Smooth muscle cell (in vitro differentiated cells): Measurements from ENCODE around the gene LZTS3. TPM values are rescaled to one million over a fixed set of nuclear protein-coding genes. Genes with fewer than 3 reads are reported as not detected.

Experiments
- DNase-seq: peaks from one replicate; lab custom pipeline; 2025; ENCODE audit not compliant: unreplicated experiment; lab: John Stamatoyannopoulos, UW
- H2AFZ ChIP-seq: fragments of 200-600 bp; sonication (generic); 2 replicates; pipeline ENCODE4 v1.6.0; 2016; ENCODE audit warnings: antibody characterized with exemption, low read depth, mild to moderate bottlenecking
- H3F3A ChIP-seq: fragments of 200-600 bp; sonication (generic); 2 replicates; pipeline ENCODE4 v1.6.0; 2017; ENCODE audit warnings: antibody characterized with exemption, low read depth
- H3K27ac ChIP-seq: fragments of 200-600 bp; sonication (generic); 2 replicates; pipeline ENCODE4 v1.5.1; 2016; ENCODE audit warnings: low read depth, mild to moderate bottlenecking
- H3K27me3 ChIP-seq: fragments of 200-600 bp; sonication (generic); 2 replicates; pipeline ENCODE4 v1.6.1; 2016; ENCODE audit warnings: low read depth, mild to moderate bottlenecking
- H3K36me3 ChIP-seq: fragments of 200-600 bp; sonication (generic); 2 replicates; pipeline ENCODE4 v1.5.1; 2016; ENCODE audit warnings: low read depth
- H3K4me1 ChIP-seq: fragments of 200-600 bp; sonication (generic); 2 replicates; pipeline ENCODE4 v1.5.1; 2016; ENCODE audit warnings: low read depth
- H3K4me2 ChIP-seq: fragments of 200-600 bp; sonication (generic); 2 replicates; pipeline ENCODE4 v1.6.0; 2016; ENCODE audit warnings: mild to moderate bottlenecking
- H3K4me3 ChIP-seq: fragments of 200-600 bp; sonication (generic); 2 replicates; pipeline ENCODE4 v1.5.1; 2016; ENCODE audit warnings: mild to moderate bottlenecking
- H3K79me2 ChIP-seq: fragments of 200-600 bp; sonication (generic); 2 replicates; pipeline ENCODE4 v1.6.0; 2016; ENCODE audit warnings: low read depth, mild to moderate bottlenecking
- H3K9ac ChIP-seq: fragments of 200-600 bp; sonication (generic); 2 replicates; pipeline ENCODE4 v1.6.0; 2016; ENCODE audit warnings: low read depth
- H3K9me3 ChIP-seq: fragments of 200-600 bp; sonication (generic); replicated peaks from 2 replicates; pipeline ENCODE4 v1.5.1; 2016; ENCODE audit warnings: low read depth
- H4K20me1 ChIP-seq: fragments of 200-600 bp; sonication (generic); 2 replicates; pipeline ENCODE4 v1.6.0; 2016; ENCODE audit warnings: low read depth
- WGBS: methylation state at CpG from one replicate; pipeline ENCODE4 v1.1.7; 2016; ENCODE audit warnings: low lambda C conversion rate; 5-methylcytosine and 5-hydroxymethylcytosine counted together
- polyA plus RNA-seq: library from polyadenylated mRNA; unstranded; fragments of >200 nt; fragmentation: Nextera tagmentation; extraction: Ambion mirVana; gene quantifications from 2 replicates; pipeline ENCODE4 v1.2.1, GENCODE V29; 2016
- total RNA-seq: library from RNA; depleted of rRNA; stranded (reverse); fragments of >200 nt; gene quantifications from 2 replicates; pipeline ENCODE4 v1.2.3, GENCODE V29; 2014
- TF ChIP-seq, protein P1 (sequence below): fragments of 200-600 bp; sonication (generic); IDR thresholded peaks from 2 replicates; pipeline ENCODE4 v1.5.1; 2017; ENCODE audit warnings: borderline replicate concordance, mild to moderate bottlenecking, antibody characterized with exemption; ENCODE audit not compliant: insufficient read depth, poor library complexity, severe bottlenecking

Gene LZTS3
- total and polyA plus RNA-seq, 2 experiments from 2014 or later = 6.1 to 6.9 TPM

DNA sequence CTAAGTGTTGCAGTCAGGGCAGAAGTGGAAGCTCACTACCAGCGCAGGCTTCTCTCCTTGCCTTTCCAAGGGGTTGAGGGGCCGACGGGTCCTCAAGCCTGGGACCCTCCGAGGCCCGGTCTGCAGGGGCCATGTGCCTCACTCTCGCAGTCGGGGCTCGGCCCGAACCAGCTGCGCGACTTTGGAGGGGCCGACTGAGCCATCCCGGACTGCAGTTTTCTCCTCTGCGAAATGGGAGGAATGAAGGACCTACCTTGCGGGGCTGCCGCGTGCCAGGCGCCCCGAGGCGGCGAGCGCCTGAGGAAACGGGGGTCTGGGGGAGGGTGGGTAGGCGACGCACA lies 5.6 kb downstream of the LZTS3 start:
- H3K9me3 ChIP-seq = no peaks in the 10 kb centered on the region
- H3K9ac ChIP-seq = no peak overlapping the region
- H3K36me3 ChIP-seq = no peaks in the 10 kb centered on the region
- H3F3A ChIP-seq = no peaks in the 10 kb centered on the region
- peaks cover 19% of the 10 kb centered on the region for H3K27me3 ChIP-seq
- H3K79me2 ChIP-seq = no peaks in the 10 kb centered on the region
- no peaks in the 10 kb centered on the region for H4K20me1 ChIP-seq
- 63% methylated on average over 16 of the region's 25 CpGs for WGBS
- no peak overlapping the region for H2AFZ ChIP-seq
- DNase-seq = no peak
- TF ChIP-seq, protein P1, sequence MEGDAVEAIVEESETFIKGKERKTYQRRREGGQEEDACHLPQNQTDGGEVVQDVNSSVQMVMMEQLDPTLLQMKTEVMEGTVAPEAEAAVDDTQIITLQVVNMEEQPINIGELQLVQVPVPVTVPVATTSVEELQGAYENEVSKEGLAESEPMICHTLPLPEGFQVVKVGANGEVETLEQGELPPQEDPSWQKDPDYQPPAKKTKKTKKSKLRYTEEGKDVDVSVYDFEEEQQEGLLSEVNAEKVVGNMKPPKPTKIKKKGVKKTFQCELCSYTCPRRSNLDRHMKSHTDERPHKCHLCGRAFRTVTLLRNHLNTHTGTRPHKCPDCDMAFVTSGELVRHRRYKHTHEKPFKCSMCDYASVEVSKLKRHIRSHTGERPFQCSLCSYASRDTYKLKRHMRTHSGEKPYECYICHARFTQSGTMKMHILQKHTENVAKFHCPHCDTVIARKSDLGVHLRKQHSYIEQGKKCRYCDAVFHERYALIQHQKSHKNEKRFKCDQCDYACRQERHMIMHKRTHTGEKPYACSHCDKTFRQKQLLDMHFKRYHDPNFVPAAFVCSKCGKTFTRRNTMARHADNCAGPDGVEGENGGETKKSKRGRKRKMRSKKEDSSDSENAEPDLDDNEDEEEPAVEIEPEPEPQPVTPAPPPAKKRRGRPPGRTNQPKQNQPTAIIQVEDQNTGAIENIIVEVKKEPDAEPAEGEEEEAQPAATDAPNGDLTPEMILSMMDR = no peak
- H3K27ac ChIP-seq = no peak overlapping the region
- H3K4me3 ChIP-seq = peak overlapping the region; percentile 38
- H3K4me2 ChIP-seq = peak overlapping the region; percentile 77
- H3K4me1 ChIP-seq = peaks cover 12% of the 10 kb centered on the region

DNA sequence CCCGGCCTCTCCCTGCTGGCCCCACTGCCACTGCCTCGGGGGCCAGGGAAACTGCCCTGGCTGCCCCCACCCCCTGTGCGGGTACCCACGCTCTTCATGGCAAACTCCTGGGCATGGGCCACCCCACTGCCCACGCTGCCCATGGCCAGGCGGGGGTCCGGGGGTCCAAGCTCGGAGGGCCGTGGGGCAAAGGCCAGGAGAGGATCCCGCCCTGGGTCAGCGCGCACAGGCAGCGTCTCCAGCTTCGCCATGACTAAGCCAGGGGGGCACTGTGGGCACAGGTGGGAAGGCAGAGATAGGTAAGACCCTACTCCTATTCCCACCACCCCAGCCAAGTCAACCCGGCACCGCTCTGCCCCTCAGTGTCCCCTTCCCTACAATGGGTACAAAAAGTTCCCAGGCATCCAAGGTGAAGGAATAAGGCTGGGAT lies 6.4 kb downstream of the LZTS3 start:
- H3K36me3 ChIP-seq = no peaks in the 10 kb centered on the region
- 99% methylated on average over 8 of the region's 16 CpGs for WGBS
- DNase-seq = no peak
- H3K27me3 ChIP-seq = peaks cover 19% of the 10 kb centered on the region
- no peaks in the 10 kb centered on the region for H4K20me1 ChIP-seq
- H3K27ac ChIP-seq = no peak overlapping the region
- H3K79me2 ChIP-seq = no peaks in the 10 kb centered on the region
- H2AFZ ChIP-seq = no peak overlapping the region
- peaks cover 9% of the 10 kb centered on the region for H3K4me1 ChIP-seq
- TF ChIP-seq, protein P1 = no peak
- H3F3A ChIP-seq = no peaks in the 10 kb centered on the region
- no peak overlapping the region for H3K4me2 ChIP-seq
- H3K9me3 ChIP-seq = no peaks in the 10 kb centered on the region
- H3K9ac ChIP-seq = no peak overlapping the region
- no peak overlapping the region for H3K4me3 ChIP-seq

DNA sequence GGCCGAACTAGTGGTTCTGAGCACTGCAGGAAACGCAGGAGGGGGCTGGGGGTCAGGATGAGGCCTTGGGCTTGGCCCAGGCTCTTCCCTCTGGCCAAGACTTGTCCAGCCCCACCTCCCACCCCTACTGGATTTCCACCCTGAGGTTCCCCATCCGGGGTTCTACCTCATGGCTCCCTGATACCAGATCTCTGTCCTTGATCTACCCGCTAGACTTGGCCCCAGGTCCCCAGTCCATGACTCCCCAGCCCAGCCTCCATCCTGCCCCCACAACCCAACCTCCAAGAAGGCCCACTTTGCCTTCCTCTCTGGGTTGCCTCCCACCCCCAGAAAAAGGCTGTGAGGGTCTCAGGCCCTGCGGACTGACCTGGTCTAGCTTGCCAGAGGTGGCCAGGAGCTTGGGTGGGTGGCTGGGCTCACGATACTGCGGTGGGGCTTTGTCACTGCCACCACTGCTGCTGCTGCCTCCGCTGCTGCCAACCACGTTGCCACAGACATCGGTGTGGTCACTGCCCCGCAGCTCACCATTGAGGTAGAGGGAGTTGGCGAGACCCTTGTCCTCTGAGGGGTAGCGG lies 6.9 kb downstream of the LZTS3 start:
- H3F3A ChIP-seq = no peaks in the 10 kb centered on the region
- no peaks in the 10 kb centered on the region for H3K36me3 ChIP-seq
- H3K27me3 ChIP-seq = peaks cover 19% of the 10 kb centered on the region
- H3K27ac ChIP-seq = no peak overlapping the region
- H3K9ac ChIP-seq = no peak overlapping the region
- H3K4me3 ChIP-seq = no peak overlapping the region
- DNase-seq = no peak
- H4K20me1 ChIP-seq = no peaks in the 10 kb centered on the region
- TF ChIP-seq, protein P1 = no peak
- no peaks in the 10 kb centered on the region for H3K79me2 ChIP-seq
- H3K4me1 ChIP-seq = peaks cover 9% of the 10 kb centered on the region
- no peak overlapping the region for H2AFZ ChIP-seq
- no peak overlapping the region for H3K4me2 ChIP-seq
- no peaks in the 10 kb centered on the region for H3K9me3 ChIP-seq
- 90% methylated on average over 13 of the region's 13 CpGs for WGBS

DNA sequence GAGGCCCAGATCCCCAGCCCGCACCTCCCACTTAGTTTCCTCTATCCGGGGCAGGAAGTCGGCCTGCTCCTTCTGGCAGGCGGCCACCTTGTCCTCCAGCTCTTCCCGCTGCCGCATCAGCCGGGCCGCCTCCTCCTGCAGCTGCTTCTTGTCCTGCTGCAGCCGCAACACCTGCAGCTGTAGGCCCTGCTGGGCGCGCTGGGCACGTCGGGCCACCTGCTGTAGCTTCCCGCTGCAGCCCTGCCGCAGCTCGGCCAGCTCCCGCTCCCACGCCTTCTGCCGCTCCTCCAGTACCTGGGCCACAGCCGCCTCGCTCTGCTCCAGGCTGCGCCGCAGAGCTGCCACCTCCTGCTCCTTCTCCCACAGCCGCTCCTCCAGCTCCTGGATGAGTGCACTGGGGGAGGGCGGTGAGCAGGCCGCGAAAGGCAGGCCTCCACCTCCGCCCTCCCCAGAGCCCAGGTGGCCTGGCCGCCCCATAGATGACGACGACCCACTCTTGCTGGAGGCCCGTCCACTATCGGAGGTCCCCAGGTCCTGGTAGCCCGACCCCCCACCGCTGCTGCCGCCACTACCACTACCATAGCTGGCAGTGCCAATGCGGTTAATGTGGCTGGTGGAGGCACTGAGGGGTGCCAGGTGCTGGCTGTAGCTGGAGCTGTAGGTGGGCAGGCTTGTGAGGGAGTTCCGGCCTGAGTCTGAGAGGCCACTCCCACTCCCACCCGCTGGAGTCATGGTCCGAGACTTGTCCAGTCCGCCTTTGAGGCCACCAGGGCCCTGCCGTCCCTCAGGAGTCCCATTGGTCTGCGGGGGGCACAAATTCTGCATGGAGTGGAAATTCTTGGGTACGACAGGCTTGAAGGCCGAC lies 7.6 kb downstream of the LZTS3 start:
- H3K27ac ChIP-seq = no peak overlapping the region
- no peaks in the 10 kb centered on the region for H3K79me2 ChIP-seq
- no peak overlapping the region for H2AFZ ChIP-seq
- DNase-seq = no peak
- WGBS = 97% methylated on average over 45 of the region's 45 CpGs
- H3K9me3 ChIP-seq = no peaks in the 10 kb centered on the region
- TF ChIP-seq, protein P1 = no peak
- H3K4me1 ChIP-seq = peaks cover 9% of the 10 kb centered on the region
- peaks cover 19% of the 10 kb centered on the region for H3K27me3 ChIP-seq
- H4K20me1 ChIP-seq = no peaks in the 10 kb centered on the region
- no peak overlapping the region for H3K4me3 ChIP-seq
- H3K9ac ChIP-seq = no peak overlapping the region
- no peaks in the 10 kb centered on the region for H3F3A ChIP-seq
- H3K4me2 ChIP-seq = no peak overlapping the region
- H3K36me3 ChIP-seq = no peaks in the 10 kb centered on the region
